IPS-18c (cell line): ENCODE data around the gene CRYGC.
"Not testable (repeated sequence)": the region's sequence is repeated elsewhere in the genome, so short reads cannot be mapped to it uniquely, and the experiment has no call there.

Experiments
- H3K4me3 ChIP-seq: 2 replicates; pipeline ENCODE4 v1.7.0; 2013; ENCODE audit warnings: low read depth, mild to moderate bottlenecking, low read length, moderate library complexity; ENCODE audit not compliant: insufficient read depth
- H3K9me3 ChIP-seq: one replicate; pipeline ENCODE4 v1.6.1; 2013; ENCODE audit warnings: mild to moderate bottlenecking, low read length, moderate library complexity; ENCODE audit not compliant: control insufficient read depth, insufficient read depth

CRYGC gene

DNA sequence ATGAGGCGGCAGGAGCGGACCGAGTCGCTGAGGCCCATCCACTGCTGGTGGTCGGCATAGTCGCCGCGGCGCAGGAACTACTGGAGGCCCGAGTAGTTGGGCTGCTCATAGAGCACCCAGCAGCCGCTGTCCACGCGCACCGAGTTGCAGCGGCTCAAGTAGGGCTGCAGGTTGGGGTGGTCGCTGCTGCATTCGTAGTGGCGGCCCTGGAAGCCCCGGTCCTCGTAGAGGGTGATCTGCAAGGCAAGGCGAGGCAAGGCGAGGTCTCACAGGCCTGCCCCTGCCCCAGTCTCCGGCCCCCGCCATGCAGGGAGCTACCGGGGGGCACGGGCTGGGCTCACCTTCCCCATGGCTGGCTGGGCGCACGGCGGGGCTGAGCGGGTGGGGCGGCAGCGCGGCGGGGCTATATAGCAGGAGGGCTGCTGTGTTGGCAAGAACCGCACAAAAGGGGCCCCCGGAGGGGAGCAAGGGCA lies 17.3 kb downstream of the CRYGC start:
- not testable (repeated sequence) for H3K9me3 ChIP-seq
- peak overlapping the region; percentile 47 for H3K4me3 ChIP-seq

GRCh38 chr2:208103616-208104015 lies 26.0 kb downstream of the CRYGC start:
- Histone ChIP-seq H3K4me3 (no peak overlapping the region), H3K9me3 (no peaks in the 10 kb centered on the region)

DNA sequence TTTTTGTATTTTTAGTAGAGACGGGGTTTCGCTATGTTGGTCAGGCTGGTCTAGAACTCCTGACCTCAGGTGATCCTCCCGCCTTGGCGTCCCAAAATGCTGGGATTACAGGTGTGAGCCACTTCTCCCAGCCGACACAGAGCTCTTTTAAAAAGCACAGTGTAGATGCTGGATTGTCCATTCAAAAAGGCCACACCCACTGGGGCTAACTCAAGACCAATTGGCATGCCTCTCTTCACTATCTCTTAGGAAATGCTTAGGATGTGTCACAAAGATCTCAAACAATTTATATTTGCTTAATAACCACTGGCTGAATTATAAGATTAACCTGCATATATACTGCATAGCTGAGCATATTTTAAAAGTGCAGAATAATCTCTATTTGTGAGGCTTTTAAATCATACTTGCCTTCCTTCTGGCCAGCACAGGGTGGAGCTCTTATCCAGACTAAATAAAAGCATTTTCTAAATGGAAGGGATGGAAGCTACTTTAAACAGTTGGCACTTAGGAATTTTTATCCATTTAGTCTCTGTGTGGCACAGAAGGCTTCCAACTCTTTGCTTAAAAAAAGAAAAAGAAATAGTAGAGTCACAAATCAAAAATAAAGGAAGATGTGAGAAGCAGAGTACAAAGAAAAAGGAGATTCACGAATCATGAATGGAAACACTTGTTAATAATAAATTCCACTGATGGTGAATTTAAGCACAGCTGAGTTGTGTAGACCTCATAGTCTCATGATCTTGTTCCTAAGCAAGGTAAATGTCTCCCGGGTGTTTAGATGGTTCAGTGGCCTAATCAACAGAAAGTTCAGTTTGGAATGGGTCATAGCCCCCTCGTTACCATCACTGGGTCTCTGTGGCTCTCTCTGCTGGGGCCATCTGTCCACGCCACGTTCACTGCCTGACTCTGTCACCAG lies 27.7 kb downstream of the CRYGC start:
- H3K9me3 ChIP-seq, result no peaks in the 10 kb centered on the region
- H3K4me3 ChIP-seq, result no peak overlapping the region

DNA sequence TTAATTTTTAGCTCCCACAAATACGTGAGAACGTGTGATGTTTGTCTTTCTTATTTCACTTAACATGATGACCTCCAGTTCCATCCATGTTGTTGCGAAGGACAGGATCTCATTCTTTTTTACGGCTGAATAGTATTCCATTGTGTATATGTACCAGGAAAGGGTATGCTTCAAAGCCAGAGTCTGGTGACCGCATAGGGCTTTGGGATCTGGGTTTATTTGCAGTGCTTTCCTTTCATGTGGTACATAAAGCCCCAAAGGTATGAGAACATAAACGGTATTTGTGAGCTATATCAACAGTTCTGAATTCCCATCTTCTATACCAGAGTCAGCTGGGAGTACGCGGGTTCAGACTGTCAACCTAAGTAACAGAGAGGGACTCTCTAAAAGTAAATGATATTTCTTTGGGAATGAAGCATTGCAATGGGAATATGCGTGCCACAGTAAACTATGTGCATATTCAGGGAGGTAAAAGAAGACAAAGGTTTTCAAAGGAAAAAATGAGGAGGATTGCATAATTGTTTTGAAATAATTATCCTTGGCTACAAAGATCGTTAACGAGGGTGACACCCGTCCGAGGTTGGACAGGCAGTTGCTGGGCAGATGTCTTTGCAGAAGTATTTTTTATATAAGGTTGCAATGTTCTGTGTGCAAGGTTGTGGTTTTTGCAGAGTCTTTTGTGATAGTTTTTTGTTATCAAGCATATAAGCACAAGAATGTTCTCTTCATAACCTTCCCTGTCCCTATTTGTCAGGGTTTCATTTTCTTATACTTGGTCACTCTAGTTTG lies 29.8 kb downstream of the CRYGC start:
- no peaks in the 10 kb centered on the region for H3K9me3 ChIP-seq
- no peak overlapping the region for H3K4me3 ChIP-seq

DNA sequence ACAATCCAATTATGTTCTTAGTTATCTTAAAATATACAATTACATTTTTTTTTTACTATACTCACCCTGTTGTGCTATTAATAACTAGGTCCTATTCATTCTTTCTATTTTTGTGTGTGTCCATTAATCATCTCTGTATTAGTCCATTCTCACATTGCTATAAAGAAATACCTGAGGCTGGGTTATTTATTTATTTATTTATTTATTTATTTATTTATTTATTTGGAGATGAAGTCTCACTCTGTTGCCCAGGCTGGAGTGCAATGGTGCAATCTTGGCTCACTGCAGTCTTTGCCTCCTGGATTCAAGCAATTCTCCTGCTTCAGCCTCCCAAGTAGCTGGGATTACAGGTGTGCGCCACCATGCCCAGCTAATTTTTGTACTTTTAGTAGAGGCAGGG lies 30.9 kb downstream of the CRYGC start:
- not testable (repeated sequence) for H3K9me3 ChIP-seq, H3K4me3 ChIP-seq

DNA sequence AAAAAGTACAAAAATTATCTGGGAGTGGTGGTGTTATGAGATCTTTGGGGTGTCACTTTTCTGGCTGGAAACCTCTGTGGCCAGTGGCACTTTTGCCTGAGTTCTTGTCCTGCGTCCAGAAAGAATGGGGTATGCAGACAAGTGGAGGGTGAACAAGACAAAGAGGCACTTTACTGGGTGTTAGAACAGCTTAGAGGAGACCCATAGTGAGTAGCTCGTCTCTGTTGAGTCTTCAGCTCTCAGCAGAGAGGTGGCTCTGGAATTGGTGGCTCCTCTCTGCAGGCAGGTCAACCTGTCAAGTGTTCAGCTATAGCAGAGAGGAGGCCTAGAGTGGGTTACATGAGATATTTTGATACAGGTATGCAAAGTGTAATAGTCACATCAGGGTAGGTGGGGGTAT lies 31.4 kb downstream of the CRYGC start:
- Histone ChIP-seq H3K9me3 (no peaks in the 10 kb centered on the region), H3K4me3 (no peak overlapping the region)

- no peaks in the 10 kb centered on the region for H3K9me3 ChIP-seq
Measured at GRCh38 chr2:208097801-208098200, 31.8 kb downstream of the CRYGC start.

DNA sequence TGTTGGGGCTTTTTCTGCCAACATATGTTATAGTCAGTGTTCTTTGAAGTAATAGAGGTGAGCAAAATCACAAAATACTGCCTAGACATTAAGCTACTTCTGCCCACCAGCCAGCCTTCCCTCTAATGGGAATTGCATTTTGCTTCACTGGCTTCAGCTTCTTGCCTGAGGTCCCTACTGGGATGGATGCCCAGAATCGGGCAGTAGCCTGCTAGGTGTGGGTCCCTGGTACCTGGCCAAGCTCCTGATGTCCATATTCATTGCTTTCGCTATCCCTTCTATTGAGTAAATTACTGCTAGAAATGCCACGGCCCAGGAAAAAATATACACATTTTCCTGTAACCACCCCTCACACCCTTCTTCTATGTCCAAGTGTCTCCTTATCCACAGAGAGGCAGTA lies 32.3 kb downstream of the CRYGC start:
- Histone ChIP-seq H3K4me3 (no peak overlapping the region), H3K9me3 (no peaks in the 10 kb centered on the region)

More at GRCh38 chr2:208097801-208098200, 31.8 kb downstream of the CRYGC start:
- H3K4me3 ChIP-seq, result no peak overlapping the region

GRCh38 chr2:208096080-208096479 lies 33.5 kb downstream of the CRYGC start:
- no peaks in the 10 kb centered on the region for H3K9me3 ChIP-seq
- H3K4me3 ChIP-seq, result no peak overlapping the region

GRCh38 chr2:208093128-208093527 lies 36.5 kb downstream of the CRYGC start:
- no peaks in the 10 kb centered on the region for H3K9me3 ChIP-seq
- H3K4me3 ChIP-seq, result no peak overlapping the region

GRCh38 chr2:208092093-208092832 lies 37.4 kb downstream of the CRYGC start:
- no peak overlapping the region for H3K4me3 ChIP-seq
- H3K9me3 ChIP-seq, result no peaks in the 10 kb centered on the region

- Histone ChIP-seq H3K4me3 (no peak overlapping the region), H3K9me3 (no peaks in the 10 kb centered on the region)
Measured at GRCh38 chr2:208090420-208090819, 39.2 kb downstream of the CRYGC start.

GRCh38 chr2:208086029-208086428 lies 43.6 kb downstream of the CRYGC start:
- Histone ChIP-seq H3K9me3 (no peaks in the 10 kb centered on the region), H3K4me3 (no peak overlapping the region)

DNA sequence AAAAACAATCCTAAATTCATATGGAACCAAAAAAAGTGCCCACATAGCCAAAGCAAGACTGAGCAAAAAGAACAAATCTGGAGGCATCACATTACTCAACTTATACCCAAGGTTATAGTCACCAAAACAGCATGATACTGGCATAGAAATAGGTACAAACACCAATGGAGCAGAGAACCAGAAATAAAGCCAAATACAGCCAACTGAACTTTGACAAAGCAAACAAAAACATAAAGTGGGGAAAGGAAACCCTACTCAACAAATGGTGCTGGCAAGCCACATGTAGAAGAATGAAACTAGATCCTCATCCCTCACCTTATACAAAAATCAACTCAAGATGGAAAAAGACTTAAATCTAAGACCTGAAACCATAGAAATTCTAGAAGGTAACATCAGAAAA lies 45.8 kb downstream of the CRYGC start:
- Histone ChIP-seq H3K4me3 (no peak overlapping the region), H3K9me3 (peaks cover 3% of the 10 kb centered on the region)
